ENCODE measurements around the gene SMARCA2.

GRCh38 chr9:2199999-2200796 is 185.1 kb downstream of the SMARCA2 start:
- no peak for TF ChIP-seq RAD21 (conservative IDR thresholded peaks at IDR 0.05)
- TF ChIP-seq, protein P1, sequence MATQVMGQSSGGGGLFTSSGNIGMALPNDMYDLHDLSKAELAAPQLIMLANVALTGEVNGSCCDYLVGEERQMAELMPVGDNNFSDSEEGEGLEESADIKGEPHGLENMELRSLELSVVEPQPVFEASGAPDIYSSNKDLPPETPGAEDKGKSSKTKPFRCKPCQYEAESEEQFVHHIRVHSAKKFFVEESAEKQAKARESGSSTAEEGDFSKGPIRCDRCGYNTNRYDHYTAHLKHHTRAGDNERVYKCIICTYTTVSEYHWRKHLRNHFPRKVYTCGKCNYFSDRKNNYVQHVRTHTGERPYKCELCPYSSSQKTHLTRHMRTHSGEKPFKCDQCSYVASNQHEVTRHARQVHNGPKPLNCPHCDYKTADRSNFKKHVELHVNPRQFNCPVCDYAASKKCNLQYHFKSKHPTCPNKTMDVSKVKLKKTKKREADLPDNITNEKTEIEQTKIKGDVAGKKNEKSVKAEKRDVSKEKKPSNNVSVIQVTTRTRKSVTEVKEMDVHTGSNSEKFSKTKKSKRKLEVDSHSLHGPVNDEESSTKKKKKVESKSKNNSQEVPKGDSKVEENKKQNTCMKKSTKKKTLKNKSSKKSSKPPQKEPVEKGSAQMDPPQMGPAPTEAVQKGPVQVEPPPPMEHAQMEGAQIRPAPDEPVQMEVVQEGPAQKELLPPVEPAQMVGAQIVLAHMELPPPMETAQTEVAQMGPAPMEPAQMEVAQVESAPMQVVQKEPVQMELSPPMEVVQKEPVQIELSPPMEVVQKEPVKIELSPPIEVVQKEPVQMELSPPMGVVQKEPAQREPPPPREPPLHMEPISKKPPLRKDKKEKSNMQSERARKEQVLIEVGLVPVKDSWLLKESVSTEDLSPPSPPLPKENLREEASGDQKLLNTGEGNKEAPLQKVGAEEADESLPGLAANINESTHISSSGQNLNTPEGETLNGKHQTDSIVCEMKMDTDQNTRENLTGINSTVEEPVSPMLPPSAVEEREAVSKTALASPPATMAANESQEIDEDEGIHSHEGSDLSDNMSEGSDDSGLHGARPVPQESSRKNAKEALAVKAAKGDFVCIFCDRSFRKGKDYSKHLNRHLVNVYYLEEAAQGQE (IDR thresholded peaks at IDR 0.05; ENCODE audit: borderline replicate concordance): no peak
- TF ChIP-seq CTCF (IDR thresholded peaks at IDR 0.05; ENCODE audit: poor library complexity, severe bottlenecking): no peak
- TF ChIP-seq EZH2 (IDR thresholded peaks at IDR 0.05; ENCODE audit: borderline replicate concordance, insufficient read depth, low read length, poor library complexity, severe bottlenecking): no peak
- TF ChIP-seq TAF1 (IDR thresholded peaks at IDR 0.05; ENCODE audit: low read depth): no peak
- no peak for TF ChIP-seq POLR2AphosphoS5 (IDR thresholded peaks at IDR 0.05)
